ENCODE data around the gene CSPG4. TPM values are rescaled to one million over a fixed set of nuclear protein-coding genes. Genes with fewer than 3 reads are reported as not detected.
"Not testable (repeated sequence)": the region's sequence is repeated elsewhere in the genome, so short reads cannot be mapped to it uniquely, and the experiment has no call there.

Gene CSPG4
- total RNA-seq, 1 experiment from 2014 or later = 17.5 TPM

- no peaks in the 10 kb centered on the region for H3K9me3 ChIP-seq (ENCODE audit: control insufficient read depth, insufficient read depth, low read depth, low read length)
- ATAC-seq = no peak
- no peaks in the 10 kb centered on the region for H3K36me3 ChIP-seq (ENCODE audit: control insufficient read depth, insufficient read depth, low read length)
- no peaks in the 10 kb centered on the region for H3K27me3 ChIP-seq (ENCODE audit: control insufficient read depth, insufficient read depth, low read length)
- H3K4me3 ChIP-seq (ENCODE audit: low read depth in 2 of 2, low read length in 2 of 2) = no peak overlapping the region
- ChIA-PET CTCF (no interaction called here), POLR2A (no interaction called here)
- H3K4me1 ChIP-seq (ENCODE audit: control insufficient read depth, insufficient read depth, low read length) = no peaks in the 10 kb centered on the region; the same call in 1 of the 2 replicates
- TF ChIP-seq POLR2AphosphoS5 (IDR thresholded peaks at IDR 0.05; ENCODE audit: low read depth, low read length) (no peak), TCF7L2 (IDR thresholded peaks at IDR 0.05; ENCODE audit: low read depth, low read length) (no peak)
- TF ChIP-seq, protein P1, sequence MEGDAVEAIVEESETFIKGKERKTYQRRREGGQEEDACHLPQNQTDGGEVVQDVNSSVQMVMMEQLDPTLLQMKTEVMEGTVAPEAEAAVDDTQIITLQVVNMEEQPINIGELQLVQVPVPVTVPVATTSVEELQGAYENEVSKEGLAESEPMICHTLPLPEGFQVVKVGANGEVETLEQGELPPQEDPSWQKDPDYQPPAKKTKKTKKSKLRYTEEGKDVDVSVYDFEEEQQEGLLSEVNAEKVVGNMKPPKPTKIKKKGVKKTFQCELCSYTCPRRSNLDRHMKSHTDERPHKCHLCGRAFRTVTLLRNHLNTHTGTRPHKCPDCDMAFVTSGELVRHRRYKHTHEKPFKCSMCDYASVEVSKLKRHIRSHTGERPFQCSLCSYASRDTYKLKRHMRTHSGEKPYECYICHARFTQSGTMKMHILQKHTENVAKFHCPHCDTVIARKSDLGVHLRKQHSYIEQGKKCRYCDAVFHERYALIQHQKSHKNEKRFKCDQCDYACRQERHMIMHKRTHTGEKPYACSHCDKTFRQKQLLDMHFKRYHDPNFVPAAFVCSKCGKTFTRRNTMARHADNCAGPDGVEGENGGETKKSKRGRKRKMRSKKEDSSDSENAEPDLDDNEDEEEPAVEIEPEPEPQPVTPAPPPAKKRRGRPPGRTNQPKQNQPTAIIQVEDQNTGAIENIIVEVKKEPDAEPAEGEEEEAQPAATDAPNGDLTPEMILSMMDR (IDR thresholded peaks at IDR 0.05) = no peak
- DNase-seq (ENCODE audit: low read depth, low spot score) = no peak
- BruUV-seq (replicated peaks) = no TSS peak
- no peak overlapping the region for H3K27ac ChIP-seq (ENCODE audit: low read length)
- in situ Hi-C loops (cut with HindIII; ENCODE audit: low pct_unique_long_range_greater_than_20kb, low sequenced_read_pairs) (no loop called here), intact Hi-C loops (cut with micrococcal nuclease; ENCODE audit: unreplicated experiment) (no loop called here)
Observed at GRCh38 chr15:75720297-75720696, 7.6 kb upstream of the CSPG4 start.

GRCh38 chr15:75718328-75718727 lies 5.7 kb upstream of the CSPG4 start:
- DNase-seq (ENCODE audit: low read depth, low spot score) = no peak
- H3K4me3 ChIP-seq (ENCODE audit: low read depth in 2 of 2, low read length in 2 of 2) = no peak overlapping the region
- ChIA-PET POLR2A (no interaction called here), CTCF (interaction anchor here (0.6 kb wide), 1 partner anchor 688 kb away, joined by 13 read pairs; no protein-coding TSS in a partner anchor)
- H3K9me3 ChIP-seq (ENCODE audit: control insufficient read depth, insufficient read depth, low read depth, low read length) = no peaks in the 10 kb centered on the region
- BruUV-seq (replicated peaks) = no TSS peak
- intact Hi-C loops (cut with micrococcal nuclease; ENCODE audit: unreplicated experiment) (no loop called here), in situ Hi-C loops (cut with HindIII; ENCODE audit: low pct_unique_long_range_greater_than_20kb, low sequenced_read_pairs) (no loop called here)
- no peaks in the 10 kb centered on the region for H3K36me3 ChIP-seq (ENCODE audit: control insufficient read depth, insufficient read depth, low read length)
- no peak for ATAC-seq
- H3K4me1 ChIP-seq (ENCODE audit: control insufficient read depth, insufficient read depth, low read length) = peaks cover 3% of the 10 kb centered on the region
- no peak for TF ChIP-seq REST (IDR thresholded peaks at IDR 0.05; ENCODE audit: insufficient read depth in 1 of 2, low read depth in 2 of 2, low read length in 1 of 2)
- TF ChIP-seq TCF7L2 (IDR thresholded peaks at IDR 0.05; ENCODE audit: low read depth, low read length) = no peak
- no peak for TF ChIP-seq SIN3A (IDR thresholded peaks at IDR 0.05; ENCODE audit: borderline replicate concordance, insufficient read depth, low read depth, low read length)
- TF ChIP-seq, protein P1 (IDR thresholded peaks at IDR 0.05) = no peak
- no peak for TF ChIP-seq POLR2AphosphoS5 (IDR thresholded peaks at IDR 0.05; ENCODE audit: low read depth, low read length)
- H3K27me3 ChIP-seq (ENCODE audit: control insufficient read depth, insufficient read depth, low read length) = no peaks in the 10 kb centered on the region
- H3K27ac ChIP-seq (ENCODE audit: low read length) = no peak overlapping the region

DNA sequence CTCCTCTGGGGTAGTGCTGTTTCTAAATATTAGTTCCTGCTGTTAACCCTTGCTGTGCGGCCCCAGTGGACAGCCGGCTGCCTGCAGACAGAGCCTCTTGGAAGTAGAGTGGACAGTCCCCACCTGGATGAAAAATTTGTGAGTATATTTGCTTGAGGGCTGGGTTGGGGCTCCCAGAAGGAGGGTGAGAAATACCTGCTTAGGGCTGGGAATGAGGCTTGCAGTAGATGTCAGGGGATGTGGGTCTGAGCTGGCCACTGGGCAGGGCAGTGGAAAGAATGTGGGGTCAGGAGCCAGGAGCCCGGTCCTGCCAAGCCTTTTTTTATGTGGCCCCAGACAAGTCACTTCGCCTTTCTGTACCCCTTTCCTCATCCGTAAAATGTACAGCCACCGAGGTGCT lies 4.4 kb upstream of the CSPG4 start:
- H3K27me3 ChIP-seq (ENCODE audit: control insufficient read depth, insufficient read depth, low read length); CTCF ChIA-PET; H3K9me3 ChIP-seq (ENCODE audit: control insufficient read depth, insufficient read depth, low read depth, low read length); POLR2A ChIA-PET; in situ Hi-C loops (cut with HindIII; ENCODE audit: low pct_unique_long_range_greater_than_20kb, low sequenced_read_pairs); H3K4me1 ChIP-seq (ENCODE audit: control insufficient read depth, insufficient read depth, low read length); DNase-seq (ENCODE audit: low read depth, low spot score); H3K36me3 ChIP-seq (ENCODE audit: control insufficient read depth, insufficient read depth, low read length); BruUV-seq (replicated peaks); intact Hi-C loops (cut with micrococcal nuclease; ENCODE audit: unreplicated experiment); H3K4me3 ChIP-seq (ENCODE audit: low read depth in 2 of 2, low read length in 2 of 2); H3K27ac ChIP-seq (ENCODE audit: low read length); ATAC-seq: not testable (repeated sequence)

GRCh38 chr15:75716249-75716950 lies 3.8 kb upstream of the CSPG4 start:
- H3K4me3 ChIP-seq (ENCODE audit: low read depth in 2 of 2, low read length in 2 of 2); H3K4me1 ChIP-seq (ENCODE audit: control insufficient read depth, insufficient read depth, low read length); in situ Hi-C loops (cut with HindIII; ENCODE audit: low pct_unique_long_range_greater_than_20kb, low sequenced_read_pairs); H3K27me3 ChIP-seq (ENCODE audit: control insufficient read depth, insufficient read depth, low read length); H3K27ac ChIP-seq (ENCODE audit: low read length); BruUV-seq (replicated peaks); intact Hi-C loops (cut with micrococcal nuclease; ENCODE audit: unreplicated experiment); DNase-seq (ENCODE audit: low read depth, low spot score); ATAC-seq; H3K36me3 ChIP-seq (ENCODE audit: control insufficient read depth, insufficient read depth, low read length); POLR2A ChIA-PET; H3K9me3 ChIP-seq (ENCODE audit: control insufficient read depth, insufficient read depth, low read depth, low read length); CTCF ChIA-PET: not testable (repeated sequence)

Data from Panc1 (cell line).